ENCODE data around the gene NXPE3.

DNA sequence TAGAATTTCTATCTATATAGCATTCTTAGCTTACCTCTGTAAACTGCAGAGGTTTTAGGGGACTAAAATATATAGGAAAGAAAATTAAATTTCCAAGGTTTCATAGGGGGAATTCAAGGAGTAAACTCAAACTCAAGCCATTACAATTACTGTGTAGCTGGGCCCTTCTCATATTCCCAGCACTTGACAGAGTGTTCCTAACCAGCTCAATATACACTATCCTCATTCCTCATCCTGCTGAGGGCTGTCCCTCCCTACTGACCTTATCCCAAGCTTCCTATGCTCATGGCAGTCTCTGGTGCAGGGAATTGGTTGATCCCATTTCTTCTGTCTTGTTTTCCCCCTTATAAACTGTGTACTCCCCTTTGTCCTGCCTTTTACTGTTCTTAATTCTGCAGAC, 33.9 kb downstream of the NXPE3 start:
- TF ChIP-seq EZH2 (IDR thresholded peaks at IDR 0.05; ENCODE audit: low read depth) = no peak
- TF ChIP-seq, protein P1, sequence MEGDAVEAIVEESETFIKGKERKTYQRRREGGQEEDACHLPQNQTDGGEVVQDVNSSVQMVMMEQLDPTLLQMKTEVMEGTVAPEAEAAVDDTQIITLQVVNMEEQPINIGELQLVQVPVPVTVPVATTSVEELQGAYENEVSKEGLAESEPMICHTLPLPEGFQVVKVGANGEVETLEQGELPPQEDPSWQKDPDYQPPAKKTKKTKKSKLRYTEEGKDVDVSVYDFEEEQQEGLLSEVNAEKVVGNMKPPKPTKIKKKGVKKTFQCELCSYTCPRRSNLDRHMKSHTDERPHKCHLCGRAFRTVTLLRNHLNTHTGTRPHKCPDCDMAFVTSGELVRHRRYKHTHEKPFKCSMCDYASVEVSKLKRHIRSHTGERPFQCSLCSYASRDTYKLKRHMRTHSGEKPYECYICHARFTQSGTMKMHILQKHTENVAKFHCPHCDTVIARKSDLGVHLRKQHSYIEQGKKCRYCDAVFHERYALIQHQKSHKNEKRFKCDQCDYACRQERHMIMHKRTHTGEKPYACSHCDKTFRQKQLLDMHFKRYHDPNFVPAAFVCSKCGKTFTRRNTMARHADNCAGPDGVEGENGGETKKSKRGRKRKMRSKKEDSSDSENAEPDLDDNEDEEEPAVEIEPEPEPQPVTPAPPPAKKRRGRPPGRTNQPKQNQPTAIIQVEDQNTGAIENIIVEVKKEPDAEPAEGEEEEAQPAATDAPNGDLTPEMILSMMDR (conservative IDR thresholded peaks at IDR 0.05) = no peak
